NCI-H82 treated with DMSO at 0.1 percent for 48 hours (cell line): ENCODE data around the gene IRF7.
A peak's percentile ranks its signal among the peaks of the same experiment; 100 is the strongest.

Experiments
- DNase-seq: peaks from one replicate; lab custom pipeline; 2025; ENCODE audit not compliant: unreplicated experiment; lab: John Stamatoyannopoulos, UW

IRF7 gene

GRCh38 chr11:641806-642370 lies 26.1 kb upstream of the IRF7 start:
- no peak for DNase-seq

DNA sequence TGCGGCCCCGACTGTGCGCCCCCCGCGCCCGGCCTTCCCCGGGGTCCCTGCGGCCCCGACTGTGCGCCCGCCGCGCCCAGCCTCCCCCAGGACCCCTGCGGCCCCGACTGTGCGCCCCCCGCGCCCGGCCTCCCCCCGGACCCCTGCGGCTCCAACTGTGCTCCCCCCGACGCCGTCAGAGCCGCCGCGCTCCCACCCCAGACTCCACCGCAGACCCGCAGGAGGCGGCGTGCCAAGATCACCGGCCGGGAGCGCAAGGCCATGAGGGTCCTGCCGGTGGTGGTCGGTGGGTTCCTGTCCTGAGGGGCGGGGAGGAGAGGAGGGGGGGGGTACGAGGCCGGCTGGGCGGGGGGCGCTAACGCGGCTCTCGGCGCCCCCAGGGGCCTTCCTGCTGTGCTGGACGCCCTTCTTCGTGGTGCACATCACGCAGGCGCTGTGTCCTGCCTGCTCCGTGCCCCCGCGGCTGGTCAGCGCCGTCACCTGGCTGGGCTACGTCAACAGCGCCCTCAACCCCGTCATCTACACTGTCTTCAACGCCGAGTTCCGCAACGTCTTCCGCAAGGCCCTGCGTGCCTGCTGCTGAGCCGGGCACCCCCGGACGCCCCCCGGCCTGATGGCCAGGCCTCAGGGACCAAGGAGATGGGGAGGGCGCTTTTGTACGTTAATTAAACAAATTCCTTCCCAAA lies 24.4 kb upstream of the IRF7 start:
- DNase-seq = no peak

DNA sequence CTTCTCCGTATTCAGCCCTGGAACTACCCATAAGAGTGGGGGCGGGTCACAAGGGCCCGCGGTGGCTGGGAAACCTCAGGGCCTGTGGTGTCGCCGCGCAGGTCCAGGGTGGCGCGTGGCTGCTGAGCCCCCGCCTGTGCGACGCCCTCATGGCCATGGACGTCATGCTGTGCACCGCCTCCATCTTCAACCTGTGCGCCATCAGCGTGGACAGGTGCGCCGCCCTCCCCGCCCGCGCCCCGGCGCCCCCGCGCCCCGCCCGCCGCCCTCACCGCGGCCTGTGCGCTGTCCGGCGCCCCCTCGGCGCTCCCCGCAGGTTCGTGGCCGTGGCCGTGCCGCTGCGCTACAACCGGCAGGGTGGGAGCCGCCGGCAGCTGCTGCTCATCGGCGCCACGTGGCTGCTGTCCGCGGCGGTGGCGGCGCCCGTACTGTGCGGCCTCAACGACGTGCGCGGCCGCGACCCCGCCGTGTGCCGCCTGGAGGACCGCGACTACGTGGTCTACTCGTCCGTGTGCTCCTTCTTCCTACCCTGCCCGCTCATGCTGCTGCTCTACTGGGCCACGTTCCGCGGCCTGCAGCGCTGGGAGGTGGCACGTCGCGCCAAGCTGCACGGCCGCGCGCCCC lies 23.7 kb upstream of the IRF7 start:
- DNase-seq = no peak

DNA sequence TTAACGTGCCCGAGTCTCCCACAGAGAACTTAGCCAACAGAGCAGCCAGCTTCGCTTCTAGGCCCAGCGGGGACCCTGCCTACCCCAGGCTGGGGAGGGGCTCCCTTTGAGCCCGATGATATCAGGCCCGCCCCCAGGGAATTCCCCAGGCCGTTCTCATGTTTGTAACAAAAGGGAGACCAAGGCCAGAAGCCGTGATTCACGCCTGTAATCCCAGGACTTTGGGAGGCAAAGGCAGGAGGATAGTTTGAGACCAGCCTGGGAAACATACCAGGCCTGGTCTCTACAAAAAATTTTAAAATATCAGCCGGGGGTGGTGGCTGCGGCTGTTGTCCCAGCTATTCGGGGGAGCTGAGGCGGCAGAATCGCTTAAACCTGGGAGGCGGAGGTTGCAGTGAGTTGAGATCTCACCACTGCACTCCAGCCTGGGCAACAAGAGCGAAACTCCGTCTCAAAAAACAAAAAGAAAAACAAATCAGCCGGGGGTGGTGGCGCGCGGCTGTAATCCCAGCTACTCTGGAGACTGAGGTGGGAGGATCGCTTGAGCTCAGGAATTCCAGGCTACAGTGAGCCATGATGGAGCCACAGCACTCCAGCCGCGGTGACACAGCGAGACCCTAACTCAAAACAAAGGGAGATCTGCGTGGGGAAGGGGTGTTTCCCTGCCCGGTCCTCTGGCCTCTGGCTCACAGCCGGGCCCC lies 23.0 kb upstream of the IRF7 start:
- no peak for DNase-seq

- peak; percentile 40 for DNase-seq
Observed at GRCh38 chr11:637593-638521, 22.1 kb upstream of the IRF7 start.

DNA sequence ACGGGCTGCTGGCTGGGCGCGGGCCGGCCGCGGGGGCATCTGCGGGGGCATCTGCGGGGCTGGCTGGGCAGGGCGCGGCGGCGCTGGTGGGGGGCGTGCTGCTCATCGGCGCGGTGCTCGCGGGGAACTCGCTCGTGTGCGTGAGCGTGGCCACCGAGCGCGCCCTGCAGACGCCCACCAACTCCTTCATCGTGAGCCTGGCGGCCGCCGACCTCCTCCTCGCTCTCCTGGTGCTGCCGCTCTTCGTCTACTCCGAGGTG lies 21.5 kb upstream of the IRF7 start:
- no peak for DNase-seq

DNA sequence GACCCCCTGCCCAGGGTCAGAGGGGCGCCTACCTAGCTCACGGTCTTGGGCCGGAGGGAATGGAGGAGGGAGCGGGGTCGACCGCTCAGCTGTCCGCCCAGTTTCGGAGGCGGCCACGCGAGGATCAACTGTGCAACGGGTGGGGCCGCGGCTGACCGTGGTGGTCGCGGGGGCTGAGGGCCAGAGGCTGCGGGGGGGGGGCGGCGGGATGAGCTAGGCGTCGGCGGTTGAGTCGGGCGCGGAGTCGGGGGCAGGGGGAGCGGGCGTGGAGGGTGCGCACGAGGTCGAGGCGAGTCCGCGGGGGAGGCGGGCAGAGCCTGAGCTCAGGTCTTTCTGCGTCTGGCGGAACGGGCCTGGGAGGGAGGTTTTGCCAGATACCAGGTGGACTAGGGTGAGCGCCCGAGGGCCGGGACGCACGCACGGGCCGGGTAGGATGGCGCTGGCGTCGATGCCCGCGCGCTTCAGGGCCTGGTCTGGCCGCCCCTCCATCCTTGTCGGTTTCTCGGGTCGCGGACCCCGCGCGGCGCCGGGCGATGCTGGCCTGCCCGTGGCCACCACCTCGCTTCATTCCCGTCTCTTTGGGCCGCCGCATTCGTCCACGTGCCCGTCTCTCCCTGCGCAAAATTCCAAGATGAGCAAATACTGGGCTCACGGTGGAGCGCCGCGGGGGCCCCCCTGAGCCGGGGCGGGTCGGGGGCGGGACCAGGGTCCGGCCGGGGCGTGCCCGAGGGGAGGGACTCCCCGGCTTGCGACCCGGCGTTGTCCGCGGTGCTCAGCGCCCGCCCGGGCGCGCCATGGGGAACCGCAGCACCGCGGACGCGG lies 21.0 kb upstream of the IRF7 start, which contains the start of gene DRD4:
Gene DRD4 (plus strand): TSS at position 759 of the 822 bp plus-strand sequence. CDS start 36 bp downstream, at position 795.
- DNase-seq = no peak

GRCh38 chr11:635945-636510 lies 20.3 kb upstream of the IRF7 start:
- DNase-seq = no peak

GRCh38 chr11:630871-631270 lies 15.1 kb upstream of the IRF7 start:
- DNase-seq = no peak

DNA sequence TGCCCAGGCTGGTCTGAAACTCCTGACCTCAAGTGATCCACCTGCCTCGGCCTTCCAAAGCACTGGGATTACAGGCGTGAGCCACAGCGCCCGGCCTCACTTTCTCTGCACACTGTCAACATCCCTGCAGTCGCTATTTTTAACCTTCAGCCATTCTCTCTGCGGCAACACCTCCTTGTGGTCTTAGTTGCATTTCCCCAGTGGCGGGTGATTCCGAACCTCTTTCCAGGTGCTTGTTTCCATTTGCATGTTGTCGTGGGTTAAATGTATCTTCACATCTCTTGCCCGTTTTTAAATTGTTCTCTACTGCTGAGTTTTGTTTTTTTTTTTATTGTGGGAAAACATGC lies 13.5 kb upstream of the IRF7 start:
- no peak for DNase-seq

- DNase-seq = no peak
Observed at GRCh38 chr11:628056-628455, 12.3 kb upstream of the IRF7 start.

DNA sequence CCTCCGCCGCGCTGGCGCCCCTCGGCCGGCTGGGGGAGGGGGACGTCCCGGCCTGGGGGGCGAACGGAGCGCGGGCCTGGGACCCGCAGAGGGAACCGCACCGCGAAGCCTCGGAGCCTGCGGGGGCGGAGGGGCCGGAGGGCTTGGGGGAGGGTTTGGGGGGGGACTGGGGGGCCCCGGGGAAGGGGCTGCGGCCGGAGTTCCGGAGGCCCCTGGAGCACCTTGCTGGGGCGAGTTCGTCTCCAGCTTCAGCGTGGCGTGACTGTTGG lies 11.5 kb upstream of the IRF7 start:
- DNase-seq = no peak

GRCh38 chr11:626475-627307 lies 10.9 kb upstream of the IRF7 start, which contains the start of gene SCT:
SCT (minus strand) TSS chr11:627181; CDS start chr11:627143, 38 bp downstream.
- no peak for DNase-seq

DNA sequence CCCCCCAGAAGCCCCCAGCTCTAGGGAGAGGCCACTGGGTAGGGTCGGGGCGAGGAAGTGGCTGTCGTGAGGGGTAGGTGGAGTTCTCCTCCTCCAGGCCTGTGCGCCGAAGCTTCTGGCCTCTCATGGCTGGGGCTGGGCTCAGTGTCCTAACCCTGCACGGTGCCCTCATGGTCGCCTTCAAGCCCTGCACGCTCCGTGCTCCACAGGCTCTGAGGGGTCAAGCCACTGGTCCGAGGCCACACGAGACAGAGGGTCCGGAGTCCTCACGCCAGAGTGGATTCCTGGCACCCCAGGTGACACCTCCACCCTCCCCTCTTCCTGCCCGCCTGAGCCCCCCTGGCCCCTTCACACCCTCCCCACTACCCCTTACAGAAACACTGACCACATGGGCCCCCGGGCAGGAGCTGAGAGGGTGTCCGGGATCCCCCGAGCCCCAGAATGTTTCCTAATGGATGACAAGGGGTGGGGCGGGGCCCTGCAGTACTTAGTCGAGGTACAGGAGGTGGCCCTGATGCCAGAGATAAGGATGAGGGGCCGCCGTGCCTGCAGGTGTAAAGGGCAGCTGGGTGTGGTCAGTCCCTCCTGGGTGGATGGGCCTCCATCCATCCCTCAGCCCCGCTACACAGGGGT lies 10.0 kb upstream of the IRF7 start:
- no peak for DNase-seq

DNA sequence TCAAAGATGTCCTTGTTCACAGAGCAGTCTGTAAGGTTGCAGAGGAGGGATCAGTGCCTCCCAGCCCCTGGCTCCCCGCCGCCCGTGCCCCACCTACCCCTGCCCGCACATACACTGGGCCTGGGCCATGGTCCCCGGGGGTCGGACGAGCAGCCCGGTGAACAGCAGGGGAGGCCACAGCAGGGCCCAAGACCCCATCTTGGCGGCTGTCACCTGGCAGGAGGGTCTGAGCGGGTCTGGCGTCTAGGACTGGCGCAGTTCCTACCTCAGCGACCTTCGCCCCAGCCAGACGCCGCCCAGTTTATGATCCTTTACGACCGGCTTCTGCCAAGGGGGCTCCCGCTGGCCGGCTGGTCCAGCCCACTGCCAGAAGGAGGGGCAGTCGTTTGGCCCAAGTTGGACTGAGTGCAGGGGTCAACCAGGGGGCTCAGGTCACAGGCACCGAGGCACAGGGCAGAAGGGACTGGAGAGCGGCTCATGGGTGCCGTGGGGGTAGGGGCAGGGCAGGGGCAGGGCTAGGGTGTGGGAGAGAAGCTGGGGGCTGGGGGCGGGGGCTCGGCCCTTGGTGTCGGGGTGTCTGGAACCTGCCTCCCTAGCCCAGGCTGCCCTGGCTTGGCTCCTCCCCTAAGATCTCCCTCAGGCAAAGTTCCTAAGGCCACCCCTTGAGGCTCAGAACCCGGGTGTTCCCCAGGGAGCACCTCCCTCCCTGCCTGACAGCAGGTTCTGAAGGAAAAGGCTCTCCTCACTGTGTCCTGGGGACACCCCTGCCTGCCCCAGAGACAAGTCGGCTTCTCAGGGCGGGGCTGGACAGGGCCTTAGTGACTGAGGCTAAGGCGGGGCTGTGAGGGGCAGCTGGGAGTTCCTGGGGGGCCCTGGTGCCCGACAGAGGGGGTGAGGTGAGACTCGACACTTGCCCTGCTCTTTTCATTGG lies 9.2 kb upstream of the IRF7 start, which contains the start of gene CDHR5:
Gene CDHR5 (minus strand): TSS at position 251 of the 931 bp plus-strand sequence. CDS start 53 bp downstream, at position 198.
- DNase-seq = no peak

GRCh38 chr11:623999-624704 lies 8.4 kb upstream of the IRF7 start:
- no peak for DNase-seq

- no peak for DNase-seq
Observed at GRCh38 chr11:623349-623869, 7.7 kb upstream of the IRF7 start.
